Neutrophil (primary cell): ENCODE measurements around the gene CFI.

Experiments used
- H3K27ac ChIP-seq: fragments of 200-600 bp; sonication (generic); 2 replicates; pipeline ENCODE4 v1.5.1; 2016; ENCODE audit warnings: mild to moderate bottlenecking, moderate library complexity
- H3K27me3 ChIP-seq: fragments of 200-600 bp; sonication (generic); 2 replicates; pipeline ENCODE4 v1.6.0; 2016; ENCODE audit warnings: mild to moderate bottlenecking
- H3K36me3 ChIP-seq: fragments of 200-600 bp; sonication (generic); 2 replicates; pipeline ENCODE4 v1.5.1; 2017
- H3K4me1 ChIP-seq, 2 experiments: fragments of 200-600 bp in 1 of 2; sonication (generic) in 1 of 2; 1 replicate in 1 of 2; 2 replicates in 1 of 2; pipeline versions ENCODE4 v1.5.1 to v1.6.1; 2013 to 2016; ENCODE audit warnings: low read depth in 1 of 2, low read length in 1 of 2, mild to moderate bottlenecking in 1 of 2, moderate library complexity in 1 of 2; ENCODE audit not compliant: control insufficient read depth in 1 of 2, insufficient read depth in 1 of 2
- H3K4me3 ChIP-seq, 2 experiments: fragments of 200-600 bp in 1 of 2; sonication (generic) in 1 of 2; 1 replicate in 1 of 2; 2 replicates in 1 of 2; pipeline ENCODE4 v1.5.1; 2013 to 2016; ENCODE audit warnings: low read depth in 1 of 2, low read length in 1 of 2, mild to moderate bottlenecking in 1 of 2, moderate library complexity in 1 of 2
- H3K9me3 ChIP-seq: fragments of 200-600 bp; sonication (generic); 2 replicates; pipeline ENCODE4 v1.5.1; 2016
- CTCF ChIP-seq: fragments of 200-600 bp; sonication (generic); IDR thresholded peaks from 2 replicates; pipeline ENCODE4 v1.5.1; 2016; ENCODE audit warnings: antibody characterized with exemption

CFI gene

GRCh38 chr4:109836985-109837384 is 35.2 kb upstream of the CFI start:
- H3K4me3 ChIP-seq = no peak overlapping the region
- no peak overlapping the region for H3K27ac ChIP-seq
- no peaks in the 10 kb centered on the region for H3K4me1 ChIP-seq
- no peaks in the 10 kb centered on the region for H3K9me3 ChIP-seq
- H3K27me3 ChIP-seq = no peaks in the 10 kb centered on the region
- no peak for TF ChIP-seq CTCF
- H3K36me3 ChIP-seq = no peaks in the 10 kb centered on the region

GRCh38 chr4:109833756-109834155 is 32.0 kb upstream of the CFI start:
- TF ChIP-seq CTCF = no peak
- no peaks in the 10 kb centered on the region for H3K4me1 ChIP-seq
- H3K9me3 ChIP-seq = no peaks in the 10 kb centered on the region
- no peaks in the 10 kb centered on the region for H3K27me3 ChIP-seq
- no peaks in the 10 kb centered on the region for H3K36me3 ChIP-seq
- no peak overlapping the region for H3K27ac ChIP-seq
- no peak overlapping the region for H3K4me3 ChIP-seq

GRCh38 chr4:109827672-109828071 is 25.9 kb upstream of the CFI start, which contains the start of gene RRH:
RRH (plus strand) TSS chr4:109827972; CDS start chr4:109828028, 56 bp downstream.
- Histone ChIP-seq H3K4me3 (no peak within 1 kb of the TSS), H3K36me3 (peaks cover 21% of the 10 kb centered on the region), H3K9me3 (no peaks in the 10 kb centered on the region), H3K27ac (no peak within 1 kb of the TSS), H3K27me3 (no peaks in the 10 kb centered on the region), H3K4me1 (no peaks in the 10 kb centered on the region)
- no peak for TF ChIP-seq CTCF

GRCh38 chr4:109826719-109827118 is 24.9 kb upstream of the CFI start:
- H3K4me3 ChIP-seq = no peak overlapping the region
- TF ChIP-seq CTCF = no peak
- H3K4me1 ChIP-seq = no peaks in the 10 kb centered on the region
- peaks cover 27% of the 10 kb centered on the region for H3K36me3 ChIP-seq
- no peak overlapping the region for H3K27ac ChIP-seq
- H3K9me3 ChIP-seq = no peaks in the 10 kb centered on the region
- H3K27me3 ChIP-seq = no peaks in the 10 kb centered on the region

GRCh38 chr4:109821185-109821584 is 19.4 kb upstream of the CFI start:
- Histone ChIP-seq H3K27ac (no peak overlapping the region), H3K27me3 (no peaks in the 10 kb centered on the region), H3K9me3 (no peaks in the 10 kb centered on the region), H3K4me1 (peaks cover 2 to 3% of the 10 kb centered on the region in 2 experiments), H3K4me3 (no peak overlapping the region), H3K36me3 (peaks cover 40% of the 10 kb centered on the region)
- no peak for TF ChIP-seq CTCF

GRCh38 chr4:109820563-109820962 is 18.8 kb upstream of the CFI start:
- H3K4me1 ChIP-seq = peaks cover 6 to 7% of the 10 kb centered on the region in 2 experiments

More at GRCh38 chr4:109820563-109820962, 18.8 kb upstream of the CFI start:
- H3K27ac ChIP-seq = no peak overlapping the region
- H3K4me3 ChIP-seq = no peak overlapping the region
- no peak for TF ChIP-seq CTCF
- no peaks in the 10 kb centered on the region for H3K27me3 ChIP-seq
- H3K9me3 ChIP-seq = no peaks in the 10 kb centered on the region
- peaks cover 40% of the 10 kb centered on the region for H3K36me3 ChIP-seq
